Thyroid gland (tissue), 4 donors: ENCODE data around the gene NTNG1.

ENCODE experiments used
- CTCF ChIP-seq, 6 experiments: fragments of 200-600 bp in 3 of 6; fragments of 450-650 bp in 3 of 6; sonication (generic) in 3 of 6; IDR thresholded peaks; one replicate each; pipeline ENCODE4 v1.5.1; 2016 to 2019; ENCODE audit warnings: antibody characterized with exemption in 6 of 6, mild to moderate bottlenecking in 2 of 6, inconsistent platforms in 1 of 6, moderate library complexity in 1 of 6
- POLR2A ChIP-seq, 2 donors: fragments of 450-650 bp; IDR thresholded peaks; one replicate each; pipeline ENCODE4 v1.6.1; 2017; ENCODE audit warnings: antibody characterized with exemption in 2 of 2, mild to moderate bottlenecking in 2 of 2, moderate library complexity in 1 of 2

- TF ChIP-seq POLR2A (IDR thresholded peaks at IDR 0.05): no peak
- no peak for TF ChIP-seq CTCF (IDR thresholded peaks at IDR 0.05)
These were observed 8.1 kb upstream of the NTNG1 start for GRCh38 chr1:107132780-107133179.
